RWPE2 (cell line): ENCODE data around the gene MTCH2.
"Not testable (repeated sequence)": the region's sequence is repeated elsewhere in the genome, so short reads cannot be mapped to it uniquely, and the experiment has no call there.

Source experiments
- ATAC-seq: fragments of 200-7000 bp; cut with Tn5 transposase; 3 replicates; pipeline ENCODE4 v1.9.1; 2021; ENCODE audit warnings: low read depth
- DNase-seq: peaks from one replicate; pipeline ENCODE4 v3.0.0-alpha.2; 2020; ENCODE audit warnings: low spot score
- H3K27ac ChIP-seq: fragments of 450-650 bp; 2 replicates; pipeline ENCODE4 v1.5.1; 2017; ENCODE audit warnings: mild to moderate bottlenecking; ENCODE audit not compliant: poor library complexity, severe bottlenecking
- H3K27me3 ChIP-seq: fragments of 250-450 bp; sonication (Bioruptor Pico); 2 replicates; pipeline ENCODE4 v1.5.1; 2021; ENCODE audit warnings: mild to moderate bottlenecking, moderate library complexity; ENCODE audit not compliant: insufficient read depth, poor library complexity, severe bottlenecking
- H3K36me3 ChIP-seq: fragments of 250-450 bp; sonication (Bioruptor Pico); 2 replicates; pipeline ENCODE4 v1.5.1; 2020; ENCODE audit warnings: low read depth, mild to moderate bottlenecking, moderate library complexity
- H3K4me1 ChIP-seq: fragments of 250-450 bp; sonication (Bioruptor Pico); 2 replicates; pipeline ENCODE4 v1.5.1; 2021; ENCODE audit warnings: mild to moderate bottlenecking, moderate library complexity; ENCODE audit not compliant: insufficient read depth, poor library complexity, severe bottlenecking
- H3K4me3 ChIP-seq: fragments of 250-450 bp; sonication (Bioruptor Pico); 2 replicates; pipeline ENCODE4 v1.5.1; 2021; ENCODE audit warnings: mild to moderate bottlenecking, moderate library complexity; ENCODE audit not compliant: severe bottlenecking
- H3K9me3 ChIP-seq: fragments of 250-450 bp; sonication (Bioruptor Pico); 2 replicates; pipeline ENCODE4 v1.5.1; 2021; ENCODE audit warnings: mild to moderate bottlenecking, moderate library complexity; ENCODE audit not compliant: severe bottlenecking
- CTCF ChIP-seq: fragments of 450-650 bp; IDR thresholded peaks from one replicate; pipeline ENCODE4 v1.5.1; 2017; ENCODE audit warnings: mild to moderate bottlenecking, moderate library complexity; ENCODE audit not compliant: poor library complexity, severe bottlenecking

The MTCH2 gene

DNA sequence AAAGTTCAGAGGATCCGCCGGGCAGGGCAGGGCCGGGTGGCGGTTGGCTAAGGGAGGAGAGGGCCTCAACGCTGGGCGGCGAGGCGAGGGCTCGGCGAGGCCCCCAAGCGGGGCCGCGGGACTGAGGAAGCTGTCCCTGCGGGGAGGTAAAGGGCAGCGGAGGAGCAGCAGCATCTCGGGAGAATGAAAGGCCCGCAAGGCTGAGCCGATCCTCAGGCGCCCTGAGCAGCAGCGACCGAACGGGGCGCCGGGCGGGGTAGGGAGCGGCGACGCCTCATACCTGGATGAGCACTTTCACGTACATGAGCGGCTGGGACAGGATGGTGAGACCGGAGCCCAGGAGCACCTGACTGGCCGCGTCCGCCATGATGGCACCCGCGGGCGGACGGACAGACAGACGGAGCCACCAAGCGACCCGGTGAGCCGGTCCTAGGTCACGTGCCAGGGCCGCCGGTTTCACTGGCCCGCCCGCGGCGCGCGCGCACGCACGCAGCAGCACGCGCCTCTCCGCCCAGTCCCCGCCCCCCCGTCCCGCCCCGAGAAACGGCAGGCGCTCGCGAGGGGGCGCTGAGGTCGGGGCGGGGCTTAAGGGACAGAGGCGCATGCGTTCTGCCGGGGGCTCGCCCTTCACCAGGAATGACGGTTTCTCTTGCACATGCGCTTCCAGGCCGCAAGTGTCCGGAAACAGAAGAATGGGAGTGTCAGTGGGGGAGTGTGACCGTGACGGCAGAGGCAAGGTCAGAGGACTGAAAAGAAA, at the start of gene MTCH2:
Gene MTCH2, minus strand, starts transcription at position 461 of the 757 bp plus-strand sequence. Its CDS starts 94 bp downstream, at position 367.
- H3K27ac ChIP-seq, result peak within 1 kb of the TSS; percentile 43
- peaks cover 5% of the 10 kb centered on the region for H3K4me1 ChIP-seq
- peak within 1 kb of the TSS; percentile 83 for H3K4me3 ChIP-seq
- H3K36me3 ChIP-seq, result peaks cover 28% of the 10 kb centered on the region
- peak; percentile 49 for TF ChIP-seq CTCF
- no peaks in the 10 kb centered on the region for H3K9me3 ChIP-seq
- ATAC-seq, result peak; percentile 87
- DNase-seq, result peak; percentile 93
- H3K27me3 ChIP-seq, result no peaks in the 10 kb centered on the region

DNA sequence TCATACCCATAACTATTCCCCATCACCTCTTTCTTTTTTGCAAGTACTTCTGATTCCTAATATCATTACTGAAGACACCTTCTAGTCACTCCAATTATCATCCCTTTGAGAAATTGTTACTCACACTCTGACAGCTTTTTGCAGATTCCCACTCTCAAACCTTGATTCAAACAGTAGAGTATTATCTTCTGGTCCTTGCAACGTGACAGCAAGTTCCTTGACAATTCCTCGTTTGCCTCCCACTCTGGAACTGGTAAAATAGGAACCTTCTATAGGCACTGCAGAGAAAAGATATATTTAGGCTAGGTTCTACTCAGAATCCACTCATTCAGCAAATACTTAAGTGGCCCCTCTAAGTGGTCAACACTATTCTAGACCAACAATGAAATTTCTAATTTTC, 49.6 kb upstream of the MTCH2 start:
- DNase-seq, result no peak
- H3K4me3 ChIP-seq, result no peak overlapping the region
- H3K9me3 ChIP-seq, result no peaks in the 10 kb centered on the region
- no peak for ATAC-seq
- no peaks in the 10 kb centered on the region for H3K4me1 ChIP-seq
- H3K36me3 ChIP-seq, result no peaks in the 10 kb centered on the region
- no peak overlapping the region for H3K27ac ChIP-seq
- TF ChIP-seq CTCF, result no peak
- H3K27me3 ChIP-seq, result no peaks in the 10 kb centered on the region

- Histone ChIP-seq H3K4me1 (no peaks in the 10 kb centered on the region), H3K36me3 (no peaks in the 10 kb centered on the region), H3K27me3 (no peaks in the 10 kb centered on the region), H3K4me3 (no peak overlapping the region), H3K27ac (no peak overlapping the region), H3K9me3 (no peaks in the 10 kb centered on the region)
- no peak for DNase-seq
- no peak for TF ChIP-seq CTCF
- ATAC-seq, result no peak
These were observed 47.1 kb upstream of the MTCH2 start for GRCh38 chr11:47689480-47689879.

DNA sequence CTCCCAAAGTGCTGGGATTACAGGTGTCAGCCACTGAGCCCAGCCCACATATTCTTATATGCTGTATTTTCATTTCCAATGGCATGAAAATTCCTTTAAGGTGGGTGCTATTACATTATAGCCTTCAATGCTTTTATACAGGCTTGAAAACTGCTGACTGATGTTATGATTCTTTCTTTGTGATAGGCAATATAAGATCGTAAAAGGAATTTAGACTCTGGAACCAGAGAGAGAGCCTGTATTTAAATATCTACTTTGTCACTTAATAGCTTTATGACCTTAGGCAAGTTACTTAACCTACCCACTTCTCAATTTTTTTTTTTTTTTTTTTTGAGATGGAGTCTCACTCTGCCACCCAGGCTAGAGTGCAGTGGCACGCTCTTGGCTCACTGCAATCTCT, 46.6 kb upstream of the MTCH2 start:
- Histone ChIP-seq H3K9me3 (no peaks in the 10 kb centered on the region), H3K4me1 (no peaks in the 10 kb centered on the region), H3K36me3 (no peaks in the 10 kb centered on the region), H3K27ac (no peak overlapping the region), H3K27me3 (no peaks in the 10 kb centered on the region), H3K4me3 (no peak overlapping the region)
- DNase-seq (no peak), ATAC-seq (no peak)
- no peak for TF ChIP-seq CTCF

GRCh38 chr11:47688111-47688510, 45.8 kb upstream of the MTCH2 start:
- Histone ChIP-seq H3K27me3 (no peaks in the 10 kb centered on the region), H3K27ac (no peak overlapping the region), H3K9me3 (no peaks in the 10 kb centered on the region), H3K4me3 (no peak overlapping the region), H3K36me3 (no peaks in the 10 kb centered on the region), H3K4me1 (no peaks in the 10 kb centered on the region)
- no peak for TF ChIP-seq CTCF
- DNase-seq, result no peak
- no peak for ATAC-seq

GRCh38 chr11:47686704-47687103, 44.3 kb upstream of the MTCH2 start:
- not testable (repeated sequence) for DNase-seq, ATAC-seq, H3K27me3 ChIP-seq, H3K27ac ChIP-seq, H3K4me3 ChIP-seq, H3K36me3 ChIP-seq, H3K4me1 ChIP-seq, H3K9me3 ChIP-seq
